Measurements from ENCODE around the gene SFSWAP. TPM values are rescaled to one million over a fixed set of nuclear protein-coding genes. Genes with fewer than 3 reads are reported as not detected.
"Not testable (repeated sequence)": the region's sequence is repeated elsewhere in the genome, so short reads cannot be mapped to it uniquely, and the experiment has no call there.

The SFSWAP gene
- total RNA-seq = 21.2 TPM

GRCh38 chr12:131710464-131711457, at the start of gene SFSWAP:
SFSWAP (plus strand) TSS chr12:131711090; CDS start chr12:131711230, 140 bp downstream.
- no peak for FAIRE-seq
- DNase-seq (ENCODE audit: low spot score in 2 of 2) = peak; percentile 86 to 87

GRCh38 chr12:131661170-131661985, 49.5 kb upstream of the SFSWAP start:
- DNase-seq (ENCODE audit: low spot score in 2 of 2); FAIRE-seq: not testable (repeated sequence)

GRCh38 chr12:131661986-131662288, 49.0 kb upstream of the SFSWAP start:
- not testable (repeated sequence) for DNase-seq (ENCODE audit: low spot score in 2 of 2); FAIRE-seq

- DNase-seq (ENCODE audit: low spot score in 2 of 2); FAIRE-seq: not testable (repeated sequence)
Observed at GRCh38 chr12:131662346-131662745, 48.5 kb upstream of the SFSWAP start.

GRCh38 chr12:131665666-131666065, 45.2 kb upstream of the SFSWAP start:
- not testable (repeated sequence) for FAIRE-seq; DNase-seq (ENCODE audit: low spot score in 2 of 2)

- DNase-seq (ENCODE audit: low spot score in 2 of 2); FAIRE-seq: not testable (repeated sequence)
Observed at GRCh38 chr12:131666486-131666885, 44.4 kb upstream of the SFSWAP start.

- not testable (repeated sequence) for FAIRE-seq
Observed at GRCh38 chr12:131666978-131667601, 43.8 kb upstream of the SFSWAP start.

GRCh38 chr12:131671276-131671675, 39.6 kb upstream of the SFSWAP start:
- FAIRE-seq (no peak), DNase-seq (ENCODE audit: low spot score in 2 of 2) (no peak)

More at GRCh38 chr12:131666978-131667601, 43.8 kb upstream of the SFSWAP start:
- not testable (repeated sequence) for DNase-seq (ENCODE audit: low spot score in 2 of 2)

- FAIRE-seq = no peak
Observed at GRCh38 chr12:131671871-131672270, 39.0 kb upstream of the SFSWAP start.

GRCh38 chr12:131672311-131672940, 38.5 kb upstream of the SFSWAP start:
- DNase-seq (ENCODE audit: low spot score in 2 of 2) (no peak), FAIRE-seq (no peak)

More at GRCh38 chr12:131671871-131672270, 39.0 kb upstream of the SFSWAP start:
- no peak for DNase-seq (ENCODE audit: low spot score in 2 of 2)

GRCh38 chr12:131672941-131673887, 37.7 kb upstream of the SFSWAP start:
- FAIRE-seq (no peak), DNase-seq (ENCODE audit: low spot score in 2 of 2) (no peak)

- DNase-seq (ENCODE audit: low spot score in 2 of 2) = no peak
- no peak for FAIRE-seq
Observed at GRCh38 chr12:131673888-131674257, 37.0 kb upstream of the SFSWAP start.

- FAIRE-seq (no peak), DNase-seq (ENCODE audit: low spot score in 2 of 2) (no peak)
Observed at GRCh38 chr12:131674373-131674772, 36.5 kb upstream of the SFSWAP start.

GRCh38 chr12:131675126-131676080, 35.5 kb upstream of the SFSWAP start:
- DNase-seq (ENCODE audit: low spot score in 2 of 2) = no peak
- no peak for FAIRE-seq

GRCh38 chr12:131676544-131676943, 34.3 kb upstream of the SFSWAP start:
- DNase-seq (ENCODE audit: low spot score in 2 of 2) = no peak
- FAIRE-seq = no peak

GRCh38 chr12:131677067-131677466, 33.8 kb upstream of the SFSWAP start:
- not testable (repeated sequence) for FAIRE-seq; DNase-seq (ENCODE audit: low spot score in 2 of 2)

- no peak for DNase-seq (ENCODE audit: low spot score in 2 of 2)
Observed at GRCh38 chr12:131677699-131678098, 33.2 kb upstream of the SFSWAP start.

More at GRCh38 chr12:131677699-131678098, 33.2 kb upstream of the SFSWAP start:
- no peak for FAIRE-seq

All from frontal cortex (tissue), 4 donors.